Neural cell (in vitro differentiated cells): Measurements from ENCODE around the gene RNASEH1.

ENCODE experiments used
- CTCF ChIP-seq: fragments of 450-650 bp; IDR thresholded peaks from 2 replicates; pipeline ENCODE4 v1.5.1; 2014; ENCODE audit warnings: antibody characterized with exemption, mild to moderate bottlenecking, moderate library complexity; ENCODE audit not compliant: poor library complexity, severe bottlenecking
- EP300 ChIP-seq: fragments of 450-650 bp; conservative IDR thresholded peaks from 2 replicates; pipeline ENCODE4 v1.6.1; 2014; ENCODE audit warnings: antibody characterized with exemption, mild to moderate bottlenecking, moderate library complexity; ENCODE audit not compliant: poor library complexity, severe bottlenecking
- EZH2 ChIP-seq: fragments of 200-600, 300-800 bp; shearing (Covaris generic), sonication (generic); IDR thresholded peaks from 2 replicates; pipeline ENCODE4 v1.6.1; 2014; ENCODE audit warnings: antibody characterized with exemption, low read length, borderline replicate concordance, mild to moderate bottlenecking; ENCODE audit not compliant: insufficient read depth, poor library complexity, severe bottlenecking
- MXI1 ChIP-seq: fragments of 450-650 bp; conservative IDR thresholded peaks from 2 replicates; pipeline ENCODE4 v1.6.1; 2014; ENCODE audit warnings: antibody characterized with exemption, mild to moderate bottlenecking; ENCODE audit not compliant: poor library complexity, severe bottlenecking
- POLR2AphosphoS5 ChIP-seq: IDR thresholded peaks from 2 replicates; pipeline ENCODE4 v1.6.1; 2012
- RAD21 ChIP-seq: fragments of 450-650 bp; conservative IDR thresholded peaks from 2 replicates; pipeline ENCODE4 v1.6.1; 2014; ENCODE audit warnings: antibody characterized with exemption, mild to moderate bottlenecking, moderate library complexity
- REST ChIP-seq: IDR thresholded peaks from 2 replicates; pipeline ENCODE4 v1.6.1; 2012; ENCODE audit warnings: borderline replicate concordance
- TAF1 ChIP-seq: IDR thresholded peaks from 2 replicates; pipeline ENCODE4 v1.6.1; 2012; ENCODE audit warnings: low read depth

- no peak for TF ChIP-seq EZH2
- TF ChIP-seq CTCF: no peak
- no peak for TF ChIP-seq POLR2AphosphoS5
- TF ChIP-seq EP300: no peak
- no peak for TF ChIP-seq REST
- no peak for TF ChIP-seq TAF1
- TF ChIP-seq RAD21: no peak
- no peak for TF ChIP-seq MXI1
These were observed 47.9 kb upstream of the RNASEH1 start for GRCh38 chr2:3606028-3606369.
